Germinal center (tissue), 1 donor: Measurements from ENCODE around the gene USH2A.

Experiments used
- DNase-seq: peaks from one replicate; pipeline ENCODE4 v3.0.0; 2012; ENCODE audit warnings: mixed read lengths, low spot score

USH2A gene

GRCh38 chr1:215958841-215959240 is 464.4 kb downstream of the USH2A start:
- DNase-seq, result no peak

DNA sequence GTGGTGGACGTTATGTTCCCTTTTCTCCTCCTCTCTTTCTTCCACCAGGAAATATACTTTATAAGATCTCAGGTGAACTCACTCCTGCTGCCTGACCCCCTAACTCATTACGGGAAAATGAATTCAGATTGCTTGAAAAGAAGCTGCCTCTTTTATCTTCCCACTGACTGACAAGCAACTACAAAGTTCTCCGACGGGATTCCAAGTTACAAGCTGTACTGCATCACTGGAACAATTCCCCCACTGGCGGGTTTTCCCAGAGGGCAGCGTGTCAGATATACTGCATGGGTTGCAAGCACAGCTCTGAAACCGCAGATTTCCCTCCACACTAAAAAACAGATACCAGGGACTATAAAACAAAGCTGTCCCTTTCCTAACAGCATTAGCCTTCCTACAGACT is 465.6 kb downstream of the USH2A start:
- no peak for DNase-seq

- no peak for DNase-seq
Observed at GRCh38 chr1:215932558-215932957, 490.7 kb downstream of the USH2A start.

- DNase-seq, result no peak
Observed at GRCh38 chr1:215926670-215927069, 496.6 kb downstream of the USH2A start.

- no peak for DNase-seq
Observed at GRCh38 chr1:215923129-215923824, 500.0 kb downstream of the USH2A start.

- no peak for DNase-seq
Observed at GRCh38 chr1:215911406-215911968, 511.8 kb downstream of the USH2A start.

DNA sequence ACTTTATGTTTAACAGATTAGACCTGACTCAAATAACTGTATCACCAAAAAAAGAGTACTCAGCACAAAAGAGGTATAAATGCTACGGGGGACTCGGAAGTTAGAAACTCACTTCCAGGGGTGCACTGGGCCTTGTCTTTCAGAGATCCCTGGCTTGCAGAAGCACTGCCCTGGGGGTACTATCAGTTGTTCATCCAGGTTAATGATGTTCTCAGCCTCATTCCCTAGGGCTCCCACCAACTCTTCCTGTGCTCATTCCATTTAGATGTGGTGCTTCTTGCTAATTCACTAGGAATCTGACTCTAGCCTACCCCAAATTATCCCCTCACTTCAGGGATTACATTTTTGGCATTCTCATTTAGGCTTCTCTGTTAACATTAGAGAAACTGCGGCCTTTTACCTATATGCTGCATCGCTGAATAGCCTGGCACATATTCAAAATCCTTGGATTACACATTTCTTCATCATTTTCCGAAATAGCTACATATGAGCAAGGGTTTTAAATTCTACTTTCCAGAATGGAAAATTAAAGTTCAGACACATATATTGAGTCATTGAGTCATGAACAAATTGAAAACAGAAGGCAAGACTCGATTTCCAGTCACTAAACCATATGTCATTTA is 517.6 kb downstream of the USH2A start:
- DNase-seq, result no peak

- no peak for DNase-seq
Observed at GRCh38 chr1:215900684-215901083, 522.6 kb downstream of the USH2A start.

DNA sequence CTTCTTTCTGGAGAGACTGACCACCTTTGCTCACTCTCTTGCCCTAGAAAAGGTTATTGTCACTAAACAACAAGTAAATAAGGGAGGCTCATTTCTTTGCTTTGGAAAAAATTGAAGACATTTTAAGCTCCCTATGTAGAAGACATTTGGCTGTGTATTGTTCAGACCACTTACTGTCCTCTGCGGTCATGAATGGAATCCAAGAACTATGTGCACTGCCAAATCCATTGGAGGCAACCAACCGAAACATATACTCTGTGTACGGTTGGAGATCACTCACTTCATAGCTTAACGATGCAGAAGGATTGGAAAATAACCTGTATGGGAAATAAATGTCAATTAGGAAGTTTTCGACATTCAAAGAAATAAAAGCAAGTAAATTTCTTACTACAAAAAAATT is 523.3 kb downstream of the USH2A start:
- no peak for DNase-seq

- no peak for DNase-seq
Observed at GRCh38 chr1:215895893-215896292, 527.4 kb downstream of the USH2A start.

DNA sequence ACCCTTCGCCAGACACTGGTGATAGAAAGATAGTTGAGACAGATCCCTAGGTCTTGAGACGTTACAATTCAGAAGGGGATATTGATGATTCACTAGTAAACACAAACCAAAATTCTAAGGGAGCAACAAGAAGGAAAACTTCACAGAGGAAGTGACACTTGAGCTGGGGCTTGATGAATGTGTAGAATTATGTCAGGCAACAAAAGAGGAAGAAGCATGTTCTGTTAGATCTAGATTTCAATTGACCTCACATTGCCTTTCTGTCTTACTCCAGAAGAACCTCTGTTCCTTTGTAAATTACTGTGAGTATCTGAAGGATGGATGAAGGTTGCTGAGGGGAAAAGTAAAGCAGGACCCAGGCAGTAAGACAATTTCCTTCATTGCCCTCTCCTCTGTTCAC is 528.0 kb downstream of the USH2A start:
- DNase-seq, result no peak

DNA sequence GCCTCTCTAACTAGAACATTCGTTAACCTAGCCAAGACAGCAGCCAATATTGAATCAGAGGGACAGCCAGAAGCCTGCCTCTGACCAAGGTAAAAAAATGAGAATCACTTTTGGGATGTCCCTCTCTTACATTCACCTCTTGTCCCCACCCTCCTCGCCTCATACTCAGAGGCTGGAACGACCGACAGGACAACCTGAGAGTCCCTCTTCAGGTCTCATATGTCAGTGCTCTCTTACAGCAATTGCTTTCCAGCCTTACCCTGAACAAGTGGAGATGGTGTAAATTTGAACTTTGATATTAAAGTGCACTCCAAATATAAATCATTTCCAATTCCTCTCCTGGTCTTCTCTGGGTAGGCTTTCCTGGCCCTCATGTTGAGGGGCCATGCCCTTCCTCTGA is 528.6 kb downstream of the USH2A start:
- DNase-seq, result no peak

DNA sequence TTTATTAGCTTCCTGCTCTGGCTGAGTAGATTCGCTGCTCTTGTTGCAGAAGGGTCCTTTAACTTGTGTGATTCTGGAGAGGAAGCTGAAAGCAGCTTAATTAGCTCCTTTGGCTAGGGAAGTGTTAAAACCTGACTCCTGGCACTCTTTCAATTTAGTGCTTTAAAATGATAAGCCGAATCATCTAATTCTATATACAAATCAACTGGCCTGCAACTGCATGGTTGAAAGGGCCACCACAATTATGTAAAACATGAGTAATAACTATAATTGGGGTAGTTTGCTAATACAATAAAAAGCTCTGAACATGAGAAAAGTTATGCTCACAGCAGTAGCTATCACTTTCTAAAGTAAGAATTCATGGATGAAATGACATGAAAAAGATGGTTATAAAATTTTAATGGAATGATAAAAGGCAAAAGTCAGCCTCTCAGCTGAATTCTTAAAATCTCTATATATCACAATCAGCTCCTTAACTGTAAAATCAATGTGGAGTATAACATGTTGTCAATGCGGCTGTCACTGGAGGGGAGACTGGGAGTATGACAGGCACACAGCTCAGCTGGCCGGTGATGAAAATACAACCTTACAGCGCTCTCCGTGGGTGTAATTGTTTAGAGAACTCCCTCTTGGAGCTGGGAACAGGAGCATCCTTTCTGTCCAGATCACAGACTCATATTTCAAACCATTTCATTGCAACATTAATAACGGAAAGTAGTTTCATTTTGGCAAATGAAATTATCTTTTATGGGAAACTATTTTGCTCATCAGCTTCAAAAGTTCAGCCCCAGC is 531.8 kb downstream of the USH2A start:
- no peak for DNase-seq

DNA sequence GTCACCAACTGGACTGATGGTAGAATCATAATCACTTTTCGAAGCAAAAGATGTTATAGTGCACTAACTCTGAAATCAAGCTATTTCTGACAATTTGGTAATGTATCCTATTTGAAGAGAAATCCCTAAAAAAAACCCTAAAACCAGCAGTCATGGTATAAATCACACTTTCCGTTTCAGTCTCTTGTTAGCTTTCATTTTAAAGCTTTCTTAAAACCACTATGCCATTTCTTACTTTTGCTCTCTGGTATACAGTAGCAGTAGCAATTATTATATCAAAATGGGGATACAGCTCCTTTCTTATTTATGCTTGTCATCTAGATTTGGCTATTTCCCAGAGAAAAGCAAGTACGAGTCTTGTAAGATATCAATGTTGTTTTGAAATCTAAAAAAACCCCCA is 532.8 kb downstream of the USH2A start:
- no peak for DNase-seq

DNA sequence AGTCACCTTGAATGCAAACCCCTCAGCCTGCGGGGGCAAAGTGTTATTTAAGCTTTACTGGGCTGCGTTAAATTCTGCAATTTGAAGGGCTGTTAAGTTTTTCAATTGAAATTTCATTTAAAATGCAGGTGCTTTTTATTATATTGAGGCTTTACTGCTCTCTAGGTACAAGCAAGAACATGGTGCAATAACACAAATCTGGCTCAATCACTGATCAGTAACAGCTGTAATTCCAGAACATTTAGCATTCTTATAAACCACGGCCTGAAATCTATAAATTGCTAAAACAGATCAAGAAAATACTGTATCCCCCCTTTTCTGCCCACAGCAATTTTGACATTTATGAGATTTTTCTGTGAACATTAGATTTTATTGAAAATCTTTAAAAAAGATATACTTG is 533.4 kb downstream of the USH2A start:
- no peak for DNase-seq

DNA sequence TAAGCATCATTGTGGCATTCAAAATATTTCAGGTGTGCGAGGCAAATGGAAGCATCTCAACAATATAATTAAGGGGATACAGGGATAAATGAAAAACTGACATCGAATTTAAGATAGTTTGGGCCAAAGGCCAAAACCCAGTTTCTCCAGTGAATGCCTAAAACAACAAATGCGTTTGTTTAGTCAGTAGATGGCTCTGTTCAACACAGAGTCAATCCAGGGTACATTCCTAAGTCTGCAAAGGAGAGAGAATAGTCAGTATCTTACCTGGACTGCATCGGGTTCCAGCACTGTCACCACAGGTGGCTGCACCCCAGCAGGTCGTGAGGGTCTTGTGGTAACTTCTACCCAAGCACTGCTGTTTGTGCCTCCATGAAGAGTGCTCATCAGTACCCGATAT is 535.1 kb downstream of the USH2A start:
- no peak for DNase-seq

- DNase-seq, result no peak
Observed at GRCh38 chr1:215887627-215888026, 535.6 kb downstream of the USH2A start.

DNA sequence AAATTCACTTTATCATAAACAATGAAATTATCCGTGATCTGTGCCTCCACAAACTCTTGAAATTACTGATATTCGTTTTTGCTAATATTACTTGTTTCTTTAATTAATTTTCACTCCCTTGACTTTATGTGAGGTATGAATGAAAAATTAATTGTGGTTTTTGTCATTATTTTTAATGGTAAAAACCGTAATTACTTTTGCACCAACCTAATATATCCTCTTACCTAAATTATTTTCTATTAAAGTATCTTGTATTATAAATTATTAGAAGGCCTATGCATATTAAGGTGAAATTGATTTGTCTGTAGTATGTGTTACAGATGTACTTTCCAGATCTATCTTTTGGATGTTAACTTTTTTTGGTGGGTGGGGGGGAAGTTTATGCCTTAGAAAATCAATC is 540.2 kb downstream of the USH2A start:
- DNase-seq, result no peak

GRCh38 chr1:215878843-215879242 is 544.4 kb downstream of the USH2A start:
- DNase-seq, result no peak

DNA sequence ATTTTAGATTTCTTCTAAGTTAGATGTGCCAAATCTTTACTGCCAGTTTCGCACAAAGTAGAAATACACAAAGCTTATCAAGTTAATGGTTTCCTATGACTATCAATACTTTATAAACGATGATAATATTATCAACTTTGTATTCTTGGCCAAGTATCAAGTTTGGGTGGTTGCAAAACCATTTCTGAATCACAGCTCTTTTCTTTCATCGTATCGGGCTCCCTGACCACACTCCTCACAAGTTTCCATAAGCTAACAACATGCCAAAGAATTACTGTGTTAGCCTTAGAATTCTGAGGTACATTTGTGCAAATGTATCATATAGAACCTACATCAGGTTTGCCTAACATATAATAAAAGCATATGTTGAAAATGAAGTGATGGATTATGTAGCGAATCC is 545.1 kb downstream of the USH2A start:
- no peak for DNase-seq

GRCh38 chr1:215877452-215877951 is 545.7 kb downstream of the USH2A start:
- no peak for DNase-seq

DNA sequence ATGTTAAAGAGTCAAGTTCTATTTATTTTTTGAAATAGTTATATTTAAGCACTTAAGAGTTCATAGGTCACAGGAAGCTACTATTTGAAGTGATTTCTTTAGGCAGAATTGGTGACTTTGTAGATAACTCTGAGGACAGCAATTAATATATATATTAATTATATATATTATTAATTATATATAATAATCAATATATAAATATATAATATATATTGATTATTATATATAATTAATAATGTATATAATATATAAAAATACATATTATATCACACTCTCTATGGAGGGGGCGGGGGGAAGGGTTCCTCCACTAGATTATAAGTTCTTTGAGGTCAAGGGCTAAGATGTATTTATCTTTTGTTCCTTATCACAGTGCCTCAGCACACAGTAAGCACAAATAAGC is 547.5 kb downstream of the USH2A start:
- no peak for DNase-seq

DNA sequence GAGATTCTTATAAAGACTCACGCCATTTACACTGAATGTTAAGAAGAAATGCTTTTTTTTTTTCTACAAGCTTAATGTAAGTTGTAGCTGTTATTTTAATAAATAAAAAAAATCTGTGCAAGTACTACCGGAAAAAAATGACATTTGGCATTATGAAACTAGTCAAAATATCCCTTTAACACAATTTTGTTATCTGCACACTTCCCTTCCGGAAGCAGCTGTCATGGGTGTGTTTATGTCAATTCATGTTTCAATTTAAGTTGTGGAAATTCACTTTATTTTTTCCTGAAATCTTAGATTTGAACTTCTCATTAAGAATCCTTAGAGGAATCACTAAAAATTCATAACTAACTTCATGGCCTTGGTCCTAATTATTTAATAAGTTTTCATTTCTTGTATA is 548.0 kb downstream of the USH2A start:
- no peak for DNase-seq
